IPS-NIHi7 (cell line): Measurements from ENCODE around the gene BCAM.
A peak's percentile ranks its signal among the peaks of the same experiment; 100 is the strongest.
"Not testable (repeated sequence)": the region's sequence is repeated elsewhere in the genome, so short reads cannot be mapped to it uniquely, and the experiment has no call there.

Experiments
- DNase-seq: peaks from one replicate; pipeline ENCODE4 v3.0.0; 2012; ENCODE audit warnings: mixed read lengths; ENCODE audit errors: extremely low spot score

The BCAM gene

DNA sequence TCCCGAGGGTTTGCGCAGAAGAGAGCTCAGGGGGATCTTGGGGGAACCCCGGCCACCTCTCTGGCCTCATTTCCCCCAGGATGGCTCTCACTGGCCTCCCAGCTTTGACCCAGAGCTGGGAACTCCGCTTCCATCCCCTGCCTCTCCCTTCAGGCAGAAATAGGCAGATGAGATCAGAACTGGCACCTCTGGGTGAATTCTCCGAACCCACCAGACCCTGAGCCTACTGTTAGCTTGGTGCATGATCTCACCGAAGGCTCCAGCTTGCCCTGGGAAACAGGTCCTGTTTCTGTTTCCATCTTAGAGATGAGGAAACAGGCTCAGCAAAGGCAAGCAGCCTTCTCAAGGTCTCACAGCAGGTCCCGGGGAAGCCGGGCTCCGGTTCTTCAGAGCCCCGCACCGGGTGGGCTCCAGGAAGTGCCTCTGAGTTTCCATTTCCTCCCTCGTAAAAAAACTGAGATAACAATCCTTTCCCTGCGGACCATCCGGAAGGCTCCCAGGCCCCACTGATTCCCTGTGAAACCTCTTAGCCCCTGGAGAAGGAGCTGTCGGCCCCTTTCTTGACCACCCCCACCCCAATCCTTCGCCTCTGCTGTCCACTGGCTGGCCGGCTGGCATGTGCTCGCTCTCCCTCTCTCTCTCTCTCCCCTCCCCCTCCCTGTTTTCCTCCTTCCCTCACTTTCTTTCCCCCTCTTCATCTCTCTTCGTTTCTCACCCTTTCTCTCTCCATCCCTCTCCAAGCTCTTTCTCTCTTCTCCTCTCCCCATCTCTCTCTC lies 39.3 kb downstream of the BCAM start:
- peak; percentile 37 for DNase-seq

DNA sequence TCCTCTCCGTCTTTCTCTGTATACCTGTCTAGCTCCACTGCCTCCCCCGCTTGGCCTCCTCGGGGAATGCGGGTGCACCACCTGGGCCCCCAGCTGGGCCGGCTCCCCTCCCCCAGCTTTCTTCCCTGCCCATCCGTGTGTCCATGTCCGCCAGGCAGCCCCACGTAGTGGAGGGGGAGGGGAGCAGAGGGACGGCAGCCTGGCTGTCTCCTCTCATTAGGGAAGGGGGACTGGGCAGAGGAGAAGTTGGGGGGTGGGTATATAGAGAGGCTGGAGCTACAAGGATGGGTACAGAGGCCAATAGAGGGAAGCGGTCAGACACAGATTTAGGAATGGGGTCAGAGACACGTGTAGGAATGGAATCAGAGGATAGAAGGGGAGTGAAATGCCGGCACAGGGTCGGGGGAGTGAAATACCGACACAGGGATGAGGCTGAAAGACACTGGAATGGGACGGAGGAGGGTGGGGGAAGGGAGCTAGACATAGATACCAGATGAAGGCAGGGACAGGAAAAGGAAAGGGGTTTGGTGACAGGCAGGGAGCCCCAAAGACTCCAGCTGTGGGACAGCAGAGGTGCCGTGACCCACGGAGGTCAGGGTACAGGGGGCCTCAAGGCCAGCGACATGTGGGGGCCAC lies 40.0 kb downstream of the BCAM start:
- no peak for DNase-seq

DNA sequence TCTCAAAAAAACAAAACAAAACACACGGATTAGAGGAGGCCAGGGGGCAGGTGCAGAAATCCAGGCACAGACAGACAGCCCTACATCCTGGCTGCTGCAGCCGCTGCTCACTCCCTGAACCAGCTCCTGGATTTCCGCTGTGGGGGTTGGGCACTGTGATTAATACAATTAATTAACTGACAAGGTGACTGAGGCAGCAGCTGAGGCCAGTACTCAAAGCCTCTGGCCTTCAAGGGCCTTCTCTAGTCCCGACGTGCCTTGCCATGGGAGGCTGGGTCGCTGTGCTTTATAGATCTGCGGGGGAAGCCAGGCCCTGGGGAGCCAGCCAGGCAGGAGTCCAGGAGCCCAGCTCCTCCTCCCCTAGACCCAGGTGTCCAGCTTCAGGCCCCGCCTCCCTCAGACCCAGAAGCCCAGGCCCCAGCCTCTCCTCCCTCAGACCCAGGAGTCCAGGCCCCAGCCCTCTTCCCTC lies 41.8 kb downstream of the BCAM start:
- no peak for DNase-seq

DNA sequence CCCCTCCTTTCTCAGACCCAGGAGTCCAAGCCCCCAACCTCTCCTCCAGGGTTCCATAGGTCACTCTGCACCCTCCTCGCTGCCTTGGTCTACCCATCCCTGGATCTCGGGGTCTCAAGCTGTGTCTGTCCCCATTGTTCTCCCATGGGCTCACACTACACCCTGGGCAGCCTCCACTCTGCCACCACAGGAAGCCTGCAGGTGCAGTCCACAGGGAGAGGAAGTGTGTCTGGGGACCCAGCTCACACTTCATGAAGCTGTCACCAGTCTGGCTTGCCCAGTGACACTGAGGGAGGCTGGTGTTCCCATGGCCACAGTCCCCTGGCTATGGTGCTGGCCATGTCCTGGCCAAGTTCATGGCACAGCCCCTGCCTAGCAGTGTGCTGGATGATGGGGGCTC lies 42.5 kb downstream of the BCAM start:
- DNase-seq, result no peak

DNA sequence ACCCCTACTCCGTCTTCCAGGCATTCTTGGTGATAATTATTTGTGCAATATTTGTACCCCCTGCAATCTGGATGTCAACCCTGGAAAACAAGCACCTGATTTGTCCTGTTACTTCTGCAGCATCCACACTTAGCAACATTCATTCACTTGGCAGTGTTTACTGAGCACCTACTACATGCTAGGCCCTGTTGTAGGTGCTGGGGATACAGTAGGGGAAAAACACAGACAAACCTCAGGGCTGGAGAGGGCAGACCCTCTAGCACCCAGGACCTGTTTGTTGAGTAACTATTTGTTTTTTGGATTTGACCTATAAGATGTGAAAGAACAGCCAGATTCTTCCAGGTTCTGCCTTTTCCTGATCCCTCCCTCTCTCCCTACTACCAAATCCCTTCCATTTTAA lies 46.7 kb downstream of the BCAM start:
- DNase-seq, result no peak

DNA sequence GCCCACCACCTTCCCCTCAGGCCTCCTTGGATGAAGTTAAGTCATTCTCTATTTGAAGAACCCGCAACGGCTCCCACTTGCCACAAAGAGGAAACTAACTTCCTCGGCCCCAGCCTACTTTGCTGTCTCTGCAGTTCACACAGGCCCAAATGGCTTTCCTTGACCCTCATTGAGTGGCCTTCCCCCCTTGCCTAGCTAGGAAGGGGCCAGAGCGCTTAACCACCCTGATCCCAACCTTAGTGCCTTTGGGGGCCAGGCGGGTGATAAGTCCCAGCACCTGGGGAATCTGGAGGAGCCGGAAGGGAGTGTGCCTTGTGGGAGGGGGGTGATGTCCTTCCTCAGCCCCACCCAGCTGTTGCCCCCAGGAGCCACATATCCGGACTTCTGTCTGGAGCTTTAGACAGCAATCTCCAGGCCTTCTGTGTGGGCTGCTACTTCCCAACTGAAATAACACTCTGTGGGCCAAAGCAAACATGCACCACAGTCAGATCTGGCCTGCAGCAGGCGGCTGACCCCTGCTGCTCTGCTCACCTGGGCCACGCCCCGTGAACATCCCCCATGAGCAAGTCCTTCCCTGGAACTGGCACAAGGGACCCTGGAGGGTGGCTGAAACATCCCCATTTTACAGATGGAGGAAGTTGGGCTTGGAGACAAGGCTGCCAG lies 47.6 kb downstream of the BCAM start:
- no peak for DNase-seq

DNA sequence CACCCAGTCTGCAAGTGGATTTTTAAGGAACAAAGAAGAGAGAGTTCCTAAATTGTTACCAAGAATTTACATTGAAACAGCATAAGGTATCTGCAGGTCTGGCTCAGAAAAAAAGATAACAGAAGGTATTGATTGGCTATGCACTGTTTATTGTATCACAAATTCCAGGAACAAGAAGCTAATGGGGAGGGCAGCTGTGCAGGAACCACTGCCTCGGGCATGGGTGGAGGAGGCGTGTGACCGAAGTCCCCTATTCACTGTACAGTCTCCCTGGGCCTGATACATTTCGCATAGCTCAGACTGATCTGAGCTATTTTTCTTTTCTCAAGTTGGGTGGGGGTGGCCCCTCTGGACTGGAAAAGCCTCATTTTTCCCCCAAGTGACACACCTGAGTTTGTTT lies 48.9 kb downstream of the BCAM start:
- no peak for DNase-seq

DNA sequence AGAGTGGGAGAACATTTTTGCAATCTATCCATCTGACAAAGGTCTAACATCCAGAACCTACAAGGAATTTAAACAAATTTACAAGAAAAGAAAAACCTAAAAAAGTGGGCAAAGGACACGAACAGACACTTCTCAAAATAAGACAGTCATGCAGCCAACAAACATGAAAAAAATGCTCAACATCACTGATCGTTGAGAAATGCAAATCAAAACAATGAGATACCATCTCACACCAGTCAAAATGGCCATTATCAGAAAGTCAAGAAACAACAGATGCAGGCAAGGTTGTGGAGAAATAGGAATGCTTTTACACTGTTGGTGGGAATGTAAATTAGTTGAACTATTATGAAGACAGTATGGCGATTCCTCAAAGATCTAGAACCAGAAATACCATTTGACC lies 52.7 kb downstream of the BCAM start:
- DNase-seq, result not testable (repeated sequence)

DNA sequence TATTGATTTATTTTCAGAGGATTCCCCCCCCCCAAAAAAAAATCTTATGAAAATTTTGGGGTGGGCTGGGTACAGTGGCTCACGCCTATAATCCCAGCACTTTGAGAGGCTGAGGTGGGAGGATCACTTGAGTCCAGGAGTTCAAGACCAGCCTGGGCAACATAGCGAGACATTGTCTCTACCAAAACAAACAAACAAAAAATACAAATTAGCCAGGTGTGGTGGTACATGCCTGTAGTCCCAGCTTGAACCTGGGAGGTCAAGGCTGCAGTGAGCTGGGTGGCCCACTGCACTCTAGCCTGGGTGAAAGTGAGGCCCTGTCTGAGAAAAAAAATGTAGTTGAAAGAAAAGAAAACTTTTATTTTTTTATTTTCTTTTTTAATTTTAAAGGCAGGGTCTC lies 55.1 kb downstream of the BCAM start:
- no peak for DNase-seq

DNA sequence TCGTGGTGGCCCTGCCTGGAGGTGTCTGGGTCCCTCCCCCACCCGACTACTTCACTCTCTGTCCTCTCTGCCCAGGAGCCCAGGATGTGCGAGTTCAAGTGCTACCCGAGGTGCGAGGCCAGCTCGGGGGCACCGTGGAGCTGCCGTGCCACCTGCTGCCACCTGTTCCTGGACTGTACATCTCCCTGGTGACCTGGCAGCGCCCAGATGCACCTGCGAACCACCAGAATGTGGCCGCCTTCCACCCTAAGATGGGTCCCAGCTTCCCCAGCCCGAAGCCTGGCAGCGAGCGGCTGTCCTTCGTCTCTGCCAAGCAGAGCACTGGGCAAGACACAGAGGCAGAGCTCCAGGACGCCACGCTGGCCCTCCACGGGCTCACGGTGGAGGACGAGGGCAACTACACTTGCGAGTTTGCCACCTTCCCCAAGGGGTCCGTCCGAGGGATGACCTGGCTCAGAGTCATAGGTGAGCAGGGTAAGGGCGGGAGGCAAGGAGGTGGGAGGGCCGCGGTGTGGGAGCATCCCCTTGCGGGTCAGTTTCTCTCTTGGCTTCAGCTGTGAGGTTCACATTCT lies 56.4 kb downstream of the BCAM start:
- no peak for DNase-seq

DNA sequence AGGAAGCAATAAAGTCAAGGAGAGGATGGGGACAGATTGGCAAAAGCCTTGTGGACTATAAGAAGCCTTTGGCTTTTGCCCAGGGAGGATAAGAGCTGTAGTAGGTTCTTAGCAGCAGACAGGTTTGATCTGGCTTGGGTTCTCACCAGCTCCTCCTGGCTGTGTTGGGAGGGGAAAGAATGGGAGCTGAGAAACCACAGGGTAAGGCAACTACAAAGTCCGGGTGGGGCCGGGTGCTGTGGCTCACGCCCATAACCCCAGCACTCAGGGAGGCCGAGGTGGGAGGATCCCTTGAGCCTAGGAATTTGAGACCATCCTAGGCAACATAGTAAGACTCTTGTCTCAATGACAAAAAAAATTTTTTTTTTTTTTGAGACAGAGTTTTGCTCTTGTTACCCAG lies 57.8 kb downstream of the BCAM start:
- DNase-seq, result no peak

DNA sequence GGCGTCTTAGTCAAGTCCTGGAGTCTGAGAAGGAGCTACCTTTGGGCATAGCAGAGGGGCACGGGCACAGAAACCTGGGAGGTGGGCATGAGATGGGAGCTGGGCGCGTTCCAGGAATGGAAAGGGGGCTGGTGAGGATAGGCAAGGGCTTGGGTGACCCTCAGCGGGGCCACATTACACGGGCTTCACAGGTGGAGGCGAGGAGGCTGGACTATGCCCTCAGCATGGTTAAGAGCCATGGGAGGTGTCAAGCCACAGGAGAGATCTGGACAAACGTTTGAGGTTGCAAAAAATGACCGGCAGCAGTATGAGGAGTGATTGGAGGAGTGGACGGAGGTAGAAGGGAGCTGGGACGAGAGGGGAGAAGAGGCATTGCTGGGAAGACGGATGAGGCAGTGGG lies 58.7 kb downstream of the BCAM start:
- no peak for DNase-seq

DNA sequence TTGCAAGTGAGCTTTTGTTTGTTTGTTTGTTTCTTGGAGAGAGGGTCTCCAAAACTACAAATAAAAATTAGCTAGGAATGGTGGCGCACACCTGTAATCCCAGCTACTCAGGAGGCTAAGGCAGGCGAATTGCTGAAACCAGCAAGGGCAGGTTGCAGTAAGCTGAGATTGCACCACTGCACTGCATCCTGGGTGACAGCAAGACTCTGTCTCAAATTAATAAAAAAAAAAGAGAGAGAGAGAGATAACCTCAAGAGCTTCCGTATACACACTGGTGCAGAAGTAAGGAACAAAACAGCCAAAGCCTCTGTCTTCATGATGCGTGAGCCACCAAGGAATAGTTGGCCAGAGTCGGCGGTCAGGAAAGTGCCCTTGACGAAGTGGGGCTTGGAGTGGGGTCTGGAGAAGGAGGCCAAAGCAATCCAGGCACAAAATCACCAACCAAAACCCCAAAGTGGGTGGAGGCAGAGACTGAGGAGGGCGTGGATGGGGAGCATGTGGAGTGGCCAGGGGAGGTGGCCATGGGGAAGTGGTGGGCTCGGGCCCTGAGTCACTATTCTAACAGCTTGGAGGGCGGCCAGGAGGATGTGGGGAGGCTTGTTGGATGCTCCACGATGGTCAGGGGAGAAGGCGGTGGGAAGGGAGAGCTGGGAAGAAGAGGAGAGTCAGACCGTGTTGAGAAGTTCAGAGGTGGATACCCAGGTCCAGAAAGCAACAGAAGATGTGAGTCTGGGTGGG lies 61.0 kb downstream of the BCAM start:
- no peak for DNase-seq
